ENCODE results near the gene HK1. TPM values are rescaled to one million over a fixed set of nuclear protein-coding genes. Genes with fewer than 3 reads are reported as not detected.
"Not testable (repeated sequence)": the region's sequence is repeated elsewhere in the genome, so short reads cannot be mapped to it uniquely, and the experiment has no call there.

The HK1 gene
- polyA plus RNA-seq, 1 donor, result 28.6 TPM

DNA sequence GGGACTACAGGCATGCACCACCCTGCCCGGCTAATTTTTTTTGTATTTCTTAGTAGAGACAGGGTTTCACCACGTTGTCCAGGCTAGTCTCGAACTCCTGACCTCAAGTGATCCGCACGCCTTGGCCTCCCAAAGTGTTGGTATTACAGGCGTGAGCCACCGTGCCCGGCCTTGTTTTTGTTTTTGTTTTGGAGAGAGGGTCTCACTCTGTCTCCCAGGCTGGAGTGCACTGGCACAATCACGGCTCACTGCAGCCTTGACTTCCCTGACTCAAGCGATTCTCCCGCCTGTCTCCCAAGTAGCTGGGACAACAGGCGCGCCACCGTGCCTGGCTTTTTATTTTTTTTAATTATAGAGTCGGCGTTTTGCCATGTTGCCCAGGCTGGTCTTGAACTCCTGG lies 172.1 kb downstream of the HK1 start:
- DNase-seq (ENCODE audit: low read depth), result not testable (repeated sequence)

DNA sequence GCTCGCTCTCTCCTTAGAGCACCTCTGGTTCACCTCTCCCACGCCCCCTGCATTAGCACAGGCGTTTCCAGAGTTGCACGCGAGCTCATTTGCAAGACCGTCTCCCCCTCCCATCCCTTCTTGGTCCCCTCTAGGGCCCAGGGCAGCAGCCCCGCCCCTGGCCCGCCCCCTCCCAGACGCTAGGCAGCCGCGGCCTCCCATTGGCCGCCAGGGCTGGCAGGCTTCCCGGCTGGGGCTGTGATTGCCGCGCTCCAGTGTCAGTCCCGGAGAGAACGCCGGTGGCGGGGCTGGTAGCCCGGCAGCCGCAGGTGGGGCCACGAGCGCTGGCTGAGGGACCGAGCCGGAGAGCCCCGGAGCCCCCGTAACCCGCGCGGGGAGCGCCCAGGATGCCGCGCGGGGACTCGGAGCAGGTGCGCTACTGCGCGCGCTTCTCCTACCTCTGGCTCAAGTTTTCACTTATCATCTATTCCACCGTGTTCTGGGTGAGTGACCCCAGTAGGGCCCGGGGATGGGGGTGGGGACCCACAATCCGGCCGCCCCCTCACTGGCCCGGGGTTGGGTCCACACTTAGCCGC lies 173.0 kb downstream of the HK1 start, which contains the start of gene TSPAN15:
TSS of gene TSPAN15 (plus strand) at position 257 of the 575 bp plus-strand sequence. CDS start at position 387, 130 bp downstream.
- DNase-seq (ENCODE audit: low read depth), result no peak

Other genes with a start within 250 kb of the HK1 start
- gene SRGN, start 190.4 kb upstream of the HK1 start, polyA plus RNA-seq (ENCODE audit: insufficient read length), result 23.1 TPM
- 41.6 TPM for gene VPS26A, start 154.3 kb upstream of the HK1 start, polyA plus RNA-seq (ENCODE audit: insufficient read length)
- 30.0 TPM for gene SUPV3L1, start 98.3 kb upstream of the HK1 start, polyA plus RNA-seq (ENCODE audit: insufficient read length)
- gene HKDC1, start 58.2 kb upstream of the HK1 start, polyA plus RNA-seq (ENCODE audit: insufficient read length), result not detected
- 0.59 TPM for gene TACR2, start 138.4 kb downstream of the HK1 start, polyA plus RNA-seq (ENCODE audit: insufficient read length)
- gene TSPAN15, start 173.0 kb downstream of the HK1 start, polyA plus RNA-seq (ENCODE audit: insufficient read length), result 69.5 TPM